ENCODE results near the gene POMP. TPM values are rescaled to one million over a fixed set of nuclear protein-coding genes. Genes with fewer than 3 reads are reported as not detected.
"Not testable (repeated sequence)": the region's sequence is repeated elsewhere in the genome, so short reads cannot be mapped to it uniquely, and the experiment has no call there.

Gene POMP
- total RNA-seq, 4 donors from 2014 or later = 42.7 to 83.3 (median 55.4) TPM

GRCh38 chr13:28685892-28686291 is 27.0 kb downstream of the POMP start:
- TF ChIP-seq CTCF (IDR thresholded peaks at IDR 0.05) = no peak
- TF ChIP-seq EP300 (IDR thresholded peaks at IDR 0.05) = no peak
- no peak for TF ChIP-seq POLR2A (IDR thresholded peaks at IDR 0.05; ENCODE audit: low read depth)
- TF ChIP-seq POLR2AphosphoS5 (IDR thresholded peaks at IDR 0.05) = no peak
- peaks cover 0 to under 1% (median 0%) of the 10 kb centered on the region in 4 donors for H3K36me3 ChIP-seq
- no peak for DNase-seq (ENCODE audit: extremely low spot score)
- no peaks in the 10 kb centered on the region for H3K9me3 ChIP-seq
- H3K4me1 ChIP-seq = no peaks in the 10 kb centered on the region
- intact Hi-C loops (cut with DNase I) = no loop called here
- H3K4me3 ChIP-seq = no peak overlapping the region
- H3K27ac ChIP-seq (replicated peaks in 1 of 4) = no peak overlapping the region
- 80% methylated on average over 3 of the region's 3 CpGs for whole genome bisulfite sequencing
- H3K27me3 ChIP-seq = no peaks in the 10 kb centered on the region

- 58% methylated on average over 5 of the region's 11 CpGs for WGBS
- not testable (repeated sequence) for H3K27ac ChIP-seq (replicated peaks in 1 of 4)
Observed at GRCh38 chr13:28693605-28694491, 34.9 kb downstream of the POMP start.

GRCh38 chr13:28697441-28697840 is 38.5 kb downstream of the POMP start:
- TF ChIP-seq POLR2A (IDR thresholded peaks at IDR 0.05; ENCODE audit: low read depth) (no peak), CTCF (IDR thresholded peaks at IDR 0.05) (no peak), POLR2AphosphoS5 (IDR thresholded peaks at IDR 0.05) (no peak), EP300 (IDR thresholded peaks at IDR 0.05) (no peak)
- intact Hi-C loops (cut with DNase I) = no loop called here
- Histone ChIP-seq H3K4me3 (no peak overlapping the region), H3K27ac (replicated peaks in 1 of 4) (no peak overlapping the region), H3K4me1 (no peaks in the 10 kb centered on the region), H3K27me3 (no peaks in the 10 kb centered on the region), H3K9me3 (no peaks in the 10 kb centered on the region), H3K36me3 (peaks cover 19 to 56% (median 38%) of the 10 kb centered on the region in 4 donors)
- no peak for DNase-seq (ENCODE audit: extremely low spot score)
- 93% methylated on average over 1 of the region's 1 CpG for whole genome bisulfite sequencing

More at GRCh38 chr13:28693605-28694491, 34.9 kb downstream of the POMP start:
- intact Hi-C loops (cut with DNase I); H3K27me3 ChIP-seq; H3K9me3 ChIP-seq; H3K4me3 ChIP-seq; H3K4me1 ChIP-seq; DNase-seq (ENCODE audit: extremely low spot score): not testable (repeated sequence)
- H3K36me3 ChIP-seq = peaks cover 0 to 20% (median 12%) of the 10 kb centered on the region in 4 donors

GRCh38 chr13:28699246-28699645 is 40.3 kb downstream of the POMP start:
- intact Hi-C loops (cut with DNase I) = no loop called here
- no peak for TF ChIP-seq POLR2A (IDR thresholded peaks at IDR 0.05; ENCODE audit: low read depth)
- TF ChIP-seq POLR2AphosphoS5 (IDR thresholded peaks at IDR 0.05) = no peak
- TF ChIP-seq EP300 (IDR thresholded peaks at IDR 0.05) = no peak
- TF ChIP-seq CTCF (IDR thresholded peaks at IDR 0.05) = no peak
- 84% methylated on average over 1 of the region's 1 CpG for WGBS
- Histone ChIP-seq H3K4me3 (no peak overlapping the region), H3K36me3 (peaks cover 21 to 74% (median 48%) of the 10 kb centered on the region in 4 donors), H3K9me3 (no peaks in the 10 kb centered on the region), H3K4me1 (no peaks in the 10 kb centered on the region), H3K27me3 (no peaks in the 10 kb centered on the region), H3K27ac (replicated peaks in 1 of 4) (no peak overlapping the region)
- no peak for DNase-seq (ENCODE audit: extremely low spot score)

- Histone ChIP-seq H3K27me3 (no peaks in the 10 kb centered on the region), H3K4me3 (no peak overlapping the region), H3K27ac (replicated peaks in 1 of 4) (no peak overlapping the region), H3K36me3 (peaks cover 18 to 65% (median 42%) of the 10 kb centered on the region in 4 donors), H3K9me3 (no peaks in the 10 kb centered on the region), H3K4me1 (no peaks in the 10 kb centered on the region)
- intact Hi-C loops (cut with DNase I) = no loop called here
- no peak for TF ChIP-seq POLR2AphosphoS5 (IDR thresholded peaks at IDR 0.05)
- TF ChIP-seq POLR2A (IDR thresholded peaks at IDR 0.05; ENCODE audit: low read depth) = no peak
- TF ChIP-seq CTCF (IDR thresholded peaks at IDR 0.05) = no peak
- TF ChIP-seq EP300 (IDR thresholded peaks at IDR 0.05) = no peak
- no peak for DNase-seq (ENCODE audit: extremely low spot score)
Observed at GRCh38 chr13:28704282-28704681, 45.4 kb downstream of the POMP start.
